Activated T-helper 1 cell treated with anti-CD3 and anti-CD28 coated beads, Interleukin-2, amount 50 U/mL, for 16 hours (primary cell): ENCODE data around the gene TIMM23.
"Not testable (repeated sequence)": the region's sequence is repeated elsewhere in the genome, so short reads cannot be mapped to it uniquely, and the experiment has no call there.

Experiments
- DNase-seq, 2 donors: peaks; one replicate each; pipeline ENCODE4 v3.0.0-alpha.2; 2020; ENCODE audit warnings: low read depth in 1 of 2, low spot score in 1 of 2

Gene TIMM23, protein sequence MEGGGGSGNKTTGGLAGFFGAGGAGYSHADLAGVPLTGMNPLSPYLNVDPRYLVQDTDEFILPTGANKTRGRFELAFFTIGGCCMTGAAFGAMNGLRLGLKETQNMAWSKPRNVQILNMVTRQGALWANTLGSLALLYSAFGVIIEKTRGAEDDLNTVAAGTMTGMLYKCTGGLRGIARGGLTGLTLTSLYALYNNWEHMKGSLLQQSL

GRCh38 chr10:45972106-45972812 is at the start of gene TIMM23:
TSS of gene TIMM23 (plus strand) at chr10:45972489. CDS start at chr10:45972625, 136 bp downstream.
- peak; percentile 76 to 81 for DNase-seq

DNA sequence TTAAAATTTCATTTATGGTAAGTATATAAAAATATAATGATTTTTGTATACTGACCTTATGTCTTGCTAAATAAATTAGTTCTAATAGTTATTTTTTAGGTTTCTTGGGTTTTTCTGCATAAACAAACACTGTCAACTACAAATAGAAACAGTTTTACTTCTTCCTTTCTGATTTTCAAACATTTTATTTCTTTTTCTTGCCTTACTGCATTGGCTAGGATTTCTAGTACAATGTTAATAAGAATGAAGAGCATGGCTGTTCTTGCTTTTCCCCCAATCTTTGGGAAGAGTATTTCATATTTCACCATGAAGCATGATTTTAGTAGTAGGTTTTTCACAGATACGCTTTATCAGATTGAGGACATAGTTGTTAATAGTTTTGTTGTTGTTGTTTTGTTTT is 45.5 kb upstream of the TIMM23 start:
- not testable (repeated sequence) for DNase-seq

DNA sequence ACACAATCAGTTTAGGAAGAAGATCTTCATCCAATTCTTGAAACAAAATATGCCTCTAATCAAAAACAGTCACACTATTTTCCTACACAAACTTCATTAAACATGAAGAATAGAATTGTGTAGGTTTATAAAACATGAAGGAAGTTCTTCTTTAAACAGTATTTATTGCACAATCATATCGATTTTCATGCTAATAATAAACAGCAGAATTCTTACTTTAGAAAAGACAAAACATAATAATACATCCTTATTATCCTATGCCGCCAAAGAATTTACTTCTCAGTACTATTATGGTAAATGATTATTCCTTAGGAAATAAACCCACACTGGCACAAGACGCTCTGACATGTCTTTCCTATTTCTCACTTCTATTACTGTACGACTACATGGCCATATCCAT is 41.0 kb upstream of the TIMM23 start:
- DNase-seq, result not testable (repeated sequence)

DNA sequence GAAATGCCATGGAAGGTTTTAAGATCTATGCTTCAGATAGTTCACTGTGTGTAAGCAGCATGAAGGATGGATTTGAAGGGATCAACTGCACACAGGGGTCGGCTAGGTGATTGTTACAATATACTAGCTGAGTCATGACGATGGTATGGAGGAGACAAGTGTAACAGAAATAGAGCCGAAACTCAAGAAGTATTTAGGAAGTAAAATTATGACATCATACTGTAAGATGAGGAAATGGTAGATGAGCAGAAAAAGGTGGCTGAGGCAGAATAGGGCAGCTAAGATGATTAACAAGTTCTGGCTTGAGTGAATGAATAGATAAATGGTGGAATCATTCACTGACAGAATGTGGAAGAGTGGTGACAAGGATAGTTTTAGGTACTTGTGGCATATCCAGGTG is 37.5 kb upstream of the TIMM23 start:
- DNase-seq, result not testable (repeated sequence)

- DNase-seq, result not testable (repeated sequence)
Measured at GRCh38 chr10:45939176-45939697, 33.1 kb upstream of the TIMM23 start.

GRCh38 chr10:45941196-45941595 is 31.1 kb upstream of the TIMM23 start:
- DNase-seq, result not testable (repeated sequence)

DNA sequence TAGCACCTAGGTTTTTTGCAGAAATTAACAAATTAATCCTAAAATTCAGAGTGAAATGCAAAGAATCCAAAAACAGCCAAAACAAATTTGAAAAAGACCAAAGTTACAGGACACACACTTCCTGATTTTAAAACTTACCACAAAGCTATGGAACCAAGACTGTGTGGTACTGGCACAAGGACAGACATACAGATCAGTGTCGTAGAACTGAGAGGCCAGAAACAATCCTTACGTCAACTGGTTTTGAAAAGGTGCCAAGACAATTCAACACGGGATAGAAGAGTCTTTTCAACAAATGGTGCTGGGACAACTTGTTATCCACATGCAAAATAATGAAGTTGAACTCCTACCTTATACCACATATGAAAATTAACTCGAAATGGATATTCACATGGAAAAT is 26.8 kb upstream of the TIMM23 start:
- not testable (repeated sequence) for DNase-seq

DNA sequence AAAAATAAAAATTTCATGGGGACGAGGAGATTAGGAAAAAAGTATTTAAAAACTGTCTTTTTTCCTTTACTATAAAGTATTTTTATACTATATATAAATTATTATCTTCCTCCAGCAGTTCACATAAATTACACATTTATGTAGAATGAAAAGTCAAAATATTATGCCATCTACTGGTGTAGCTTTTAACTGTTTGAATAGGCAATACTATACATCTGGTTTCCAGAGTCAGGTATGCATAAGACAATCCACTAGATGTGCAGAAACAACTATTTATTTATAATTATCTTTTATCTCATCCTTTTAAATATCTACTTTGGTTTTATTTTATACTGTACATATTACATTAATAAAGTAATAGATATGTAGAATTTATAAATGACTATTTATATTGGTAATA is 24.9 kb upstream of the TIMM23 start:
- not testable (repeated sequence) for DNase-seq

DNA sequence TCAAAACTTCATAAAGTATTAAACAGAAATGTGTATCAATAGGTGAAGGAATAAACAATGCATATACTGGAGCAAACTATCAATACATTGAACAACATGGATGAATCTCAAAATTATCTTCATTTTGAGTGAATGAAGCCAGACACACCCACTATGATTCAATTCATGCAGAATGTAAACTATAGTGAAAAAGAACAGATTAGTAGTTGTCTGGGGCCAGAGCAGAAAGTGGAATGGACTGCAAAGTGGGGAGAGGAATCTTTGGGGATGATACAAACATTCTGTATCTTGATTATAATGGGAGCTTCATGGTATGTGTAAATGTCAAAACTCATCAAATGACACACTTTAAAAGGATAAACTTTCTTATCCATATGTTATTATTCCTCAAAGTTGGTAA is 23.5 kb upstream of the TIMM23 start:
- not testable (repeated sequence) for DNase-seq

DNA sequence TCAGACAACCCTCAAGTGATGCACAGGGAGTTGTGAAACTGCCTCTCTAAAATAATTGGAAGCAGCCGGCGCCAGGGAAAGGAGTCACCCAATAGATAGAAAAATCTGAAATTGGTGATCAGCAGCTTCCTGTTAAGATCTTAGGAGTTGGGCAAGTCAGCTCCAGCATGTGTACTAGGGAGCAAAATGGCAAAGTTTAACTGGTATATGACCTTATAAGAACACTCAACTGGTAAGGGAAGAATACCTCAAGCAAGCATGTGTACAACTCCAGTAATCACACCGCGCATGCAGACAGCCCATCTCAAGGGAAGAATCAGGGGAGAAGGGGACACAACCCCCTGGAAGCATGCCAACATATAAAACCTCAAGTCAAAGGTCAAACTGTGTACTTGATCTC is 17.9 kb upstream of the TIMM23 start:
- DNase-seq, result not testable (repeated sequence)

DNA sequence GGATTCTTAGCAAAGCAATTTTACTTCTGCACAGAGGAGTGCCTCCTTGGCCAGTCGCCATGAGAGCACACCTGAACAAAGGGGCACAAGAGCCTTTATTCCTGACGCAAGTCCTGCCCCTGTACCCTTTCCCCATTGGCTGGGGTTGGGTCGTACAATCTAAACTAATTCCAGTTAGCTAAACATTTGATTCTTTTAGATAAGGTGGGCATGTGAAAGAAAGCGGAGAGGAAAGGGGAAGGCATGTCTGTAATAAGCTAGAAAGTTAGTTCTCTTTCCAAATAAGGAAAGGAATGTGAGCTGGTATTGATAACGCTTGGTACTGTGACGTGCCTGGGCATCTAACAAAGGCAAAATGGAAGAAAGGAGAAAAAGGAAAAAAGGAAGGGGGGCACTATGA is 15.7 kb upstream of the TIMM23 start:
- DNase-seq, result not testable (repeated sequence)

DNA sequence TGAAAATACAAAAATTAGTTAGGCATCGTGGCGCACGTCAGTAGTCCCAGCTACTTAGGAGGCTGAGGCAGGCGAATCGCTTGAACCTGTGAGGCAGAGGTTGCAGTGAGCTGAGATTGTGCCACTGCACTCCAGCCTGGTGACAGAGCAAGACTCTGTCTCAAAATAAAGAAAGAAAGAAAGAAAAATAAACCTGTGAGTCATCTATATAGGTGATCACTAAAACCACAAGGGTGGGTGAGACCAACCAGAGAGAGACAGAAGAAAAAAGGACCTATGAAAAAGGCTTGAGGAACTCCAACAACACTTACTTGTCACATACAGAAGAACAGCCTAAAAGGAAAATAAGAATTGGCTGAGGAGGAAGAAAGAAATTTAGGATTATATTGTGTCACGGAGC is 14.4 kb upstream of the TIMM23 start:
- not testable (repeated sequence) for DNase-seq

GRCh38 chr10:45962686-45963452 is 9.4 kb upstream of the TIMM23 start:
- not testable (repeated sequence) for DNase-seq

DNA sequence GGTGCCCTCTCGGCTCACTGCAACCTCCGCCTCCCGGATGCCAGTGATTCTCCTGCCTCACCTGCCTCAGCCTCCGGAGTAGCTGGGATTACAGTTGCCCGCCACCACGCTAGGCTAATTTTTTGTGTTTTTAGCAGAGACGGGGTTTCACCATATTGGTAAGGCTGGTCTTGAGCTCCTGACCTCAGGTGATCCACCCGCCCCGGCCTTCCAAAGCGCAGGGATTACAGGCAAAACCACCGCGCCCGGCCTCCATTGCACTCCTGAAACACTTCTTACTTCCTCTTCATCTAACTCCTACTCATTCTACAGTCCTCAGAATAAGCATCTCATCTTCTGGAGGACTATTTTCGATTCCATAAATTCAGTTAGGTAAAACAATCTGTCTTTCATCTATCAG is 1.3 kb upstream of the TIMM23 start:
- DNase-seq, result not testable (repeated sequence)

DNA sequence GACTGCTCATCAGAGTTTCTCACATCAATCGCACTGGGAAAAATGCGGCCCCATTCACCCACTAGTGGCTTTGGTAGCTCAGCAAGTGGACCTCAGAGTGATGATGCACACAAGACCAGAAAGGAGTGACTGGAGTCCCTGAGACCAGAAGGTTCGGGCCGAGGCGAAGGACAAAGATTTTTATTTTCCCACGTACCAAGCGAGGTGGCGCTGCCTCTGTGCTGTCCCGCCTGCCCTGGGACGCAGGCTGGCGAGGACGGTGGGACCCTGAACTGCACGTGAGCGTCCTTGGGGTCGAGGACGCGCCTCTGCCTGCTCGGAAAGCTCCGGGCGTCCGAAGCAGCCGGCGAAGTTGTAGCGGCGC is 565 bp upstream of the TIMM23 start:
- not testable (repeated sequence) for DNase-seq

GRCh38 chr10:45972813-45973169 is 502 bp downstream of the TIMM23 start:
- DNase-seq, result not testable (repeated sequence)

- not testable (repeated sequence) for DNase-seq
Measured at GRCh38 chr10:45974041-45974440, 1.8 kb downstream of the TIMM23 start.

DNA sequence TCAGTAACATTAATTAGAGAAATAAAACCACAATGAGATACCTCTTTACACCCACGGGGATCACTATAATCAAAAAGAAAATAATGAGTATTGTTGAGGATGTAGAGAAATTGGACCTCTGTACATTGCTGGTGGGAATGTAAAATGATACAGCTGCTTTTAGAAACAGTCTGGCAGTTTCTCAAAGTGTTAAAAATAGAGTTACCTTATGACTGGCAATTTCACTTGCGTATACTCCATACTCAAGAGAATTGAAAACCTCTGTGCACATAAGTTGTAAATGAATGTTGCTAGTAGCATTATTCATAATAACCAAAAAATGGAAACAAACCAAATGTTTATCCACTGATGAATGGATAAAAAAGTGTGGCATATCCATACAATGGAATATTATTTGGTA is 6.3 kb downstream of the TIMM23 start:
- DNase-seq, result not testable (repeated sequence)

- DNase-seq, result not testable (repeated sequence)
Measured at GRCh38 chr10:45981367-45981766, 9.1 kb downstream of the TIMM23 start.

DNA sequence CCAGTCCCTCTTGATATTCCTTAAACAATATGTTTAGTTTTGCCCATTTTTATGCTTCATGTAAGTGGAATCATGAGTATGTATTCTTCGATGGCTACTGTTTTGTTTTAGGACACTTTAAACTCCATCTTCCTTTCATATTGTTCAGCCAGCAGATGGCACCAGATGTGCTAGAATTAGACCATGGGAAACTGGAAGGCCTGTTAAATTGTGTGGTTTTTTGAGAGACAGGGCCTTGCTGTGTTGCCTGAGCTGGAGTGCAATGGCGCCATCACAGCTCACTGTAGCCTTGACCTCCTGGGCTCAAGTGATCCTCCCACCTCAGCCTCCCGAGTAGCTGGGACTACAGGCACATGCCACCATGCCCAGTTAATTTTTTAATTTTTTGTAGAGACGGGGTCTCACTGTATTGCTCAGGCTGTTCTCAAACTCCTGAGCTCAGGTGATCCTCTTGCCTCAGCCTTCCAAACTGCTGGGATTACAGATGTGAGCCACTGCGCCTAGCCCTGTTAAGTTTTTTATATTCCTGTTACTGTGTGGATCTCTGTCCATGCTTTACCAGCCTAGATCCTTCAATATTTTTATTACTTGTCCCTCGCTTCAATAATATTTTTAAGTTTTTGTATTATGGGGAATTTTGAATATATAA is 11.4 kb downstream of the TIMM23 start:
- DNase-seq, result peak in 1 of 2 donors; percentile 6

GRCh38 chr10:45984473-45984872 is 12.2 kb downstream of the TIMM23 start:
- not testable (repeated sequence) for DNase-seq
